ENCODE measurements around the gene MMAA.

DNA sequence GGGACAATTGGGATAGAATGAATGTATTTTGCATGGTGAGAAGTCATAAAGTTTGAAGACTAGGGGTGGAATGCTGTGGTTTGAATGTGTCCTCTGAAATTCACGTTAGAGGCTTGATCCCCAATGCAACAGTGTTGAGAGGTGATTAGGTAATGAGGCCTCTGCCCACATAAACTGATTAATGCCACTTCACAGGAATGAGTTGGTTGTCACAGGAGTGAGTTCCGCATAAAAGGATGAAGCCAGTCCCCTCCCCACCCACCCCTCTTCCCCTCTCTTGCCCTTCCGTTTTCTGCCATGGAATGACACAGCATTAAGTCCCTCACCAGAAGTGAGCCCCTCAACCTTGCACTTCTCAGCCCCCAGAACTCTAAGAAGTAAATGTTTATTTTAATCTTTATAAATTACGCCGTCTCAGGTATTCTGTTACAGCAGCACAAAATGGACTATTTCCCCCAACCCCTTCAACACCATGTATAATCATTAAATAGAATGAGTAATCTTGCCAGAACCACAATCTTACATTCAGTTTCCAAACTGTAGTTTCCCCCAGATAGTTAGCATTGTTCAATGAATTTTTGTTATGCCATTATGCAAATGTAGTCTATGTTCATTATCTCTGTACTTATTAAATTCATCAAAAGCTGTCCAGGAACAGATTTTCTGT, 5.5 kb upstream of the MMAA start:
- TF ChIP-seq POLR2A (IDR thresholded peaks at IDR 0.05; ENCODE audit: low read depth) (no peak), POLR2AphosphoS5 (IDR thresholded peaks at IDR 0.05) (no peak)
- TF ChIP-seq, protein P1, sequence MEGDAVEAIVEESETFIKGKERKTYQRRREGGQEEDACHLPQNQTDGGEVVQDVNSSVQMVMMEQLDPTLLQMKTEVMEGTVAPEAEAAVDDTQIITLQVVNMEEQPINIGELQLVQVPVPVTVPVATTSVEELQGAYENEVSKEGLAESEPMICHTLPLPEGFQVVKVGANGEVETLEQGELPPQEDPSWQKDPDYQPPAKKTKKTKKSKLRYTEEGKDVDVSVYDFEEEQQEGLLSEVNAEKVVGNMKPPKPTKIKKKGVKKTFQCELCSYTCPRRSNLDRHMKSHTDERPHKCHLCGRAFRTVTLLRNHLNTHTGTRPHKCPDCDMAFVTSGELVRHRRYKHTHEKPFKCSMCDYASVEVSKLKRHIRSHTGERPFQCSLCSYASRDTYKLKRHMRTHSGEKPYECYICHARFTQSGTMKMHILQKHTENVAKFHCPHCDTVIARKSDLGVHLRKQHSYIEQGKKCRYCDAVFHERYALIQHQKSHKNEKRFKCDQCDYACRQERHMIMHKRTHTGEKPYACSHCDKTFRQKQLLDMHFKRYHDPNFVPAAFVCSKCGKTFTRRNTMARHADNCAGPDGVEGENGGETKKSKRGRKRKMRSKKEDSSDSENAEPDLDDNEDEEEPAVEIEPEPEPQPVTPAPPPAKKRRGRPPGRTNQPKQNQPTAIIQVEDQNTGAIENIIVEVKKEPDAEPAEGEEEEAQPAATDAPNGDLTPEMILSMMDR (IDR thresholded peaks at IDR 0.05), result no peak

Measured in esophagus muscularis mucosa (tissue), 3 donors.